DND-41 (cell line): ENCODE results near the gene RASA4B.
"Not testable (repeated sequence)": the region's sequence is repeated elsewhere in the genome, so short reads cannot be mapped to it uniquely, and the experiment has no call there.

Source experiments
- EZH2 ChIP-seq: IDR thresholded peaks from 3 replicates; pipeline ENCODE4 v1.6.1; 2012; ENCODE audit warnings: borderline replicate concordance, low read depth, mild to moderate bottlenecking, moderate library complexity, low read length, inconsistent platforms; ENCODE audit not compliant: severe bottlenecking
- TF ChIP-seq, protein P1 (sequence below): IDR thresholded peaks from 2 replicates; pipeline ENCODE4 v1.5.1; 2012; ENCODE audit warnings: borderline replicate concordance, low read length, moderate library complexity, mild to moderate bottlenecking; ENCODE audit not compliant: poor library complexity, severe bottlenecking; ENCODE audit errors: extremely low read depth

DNA sequence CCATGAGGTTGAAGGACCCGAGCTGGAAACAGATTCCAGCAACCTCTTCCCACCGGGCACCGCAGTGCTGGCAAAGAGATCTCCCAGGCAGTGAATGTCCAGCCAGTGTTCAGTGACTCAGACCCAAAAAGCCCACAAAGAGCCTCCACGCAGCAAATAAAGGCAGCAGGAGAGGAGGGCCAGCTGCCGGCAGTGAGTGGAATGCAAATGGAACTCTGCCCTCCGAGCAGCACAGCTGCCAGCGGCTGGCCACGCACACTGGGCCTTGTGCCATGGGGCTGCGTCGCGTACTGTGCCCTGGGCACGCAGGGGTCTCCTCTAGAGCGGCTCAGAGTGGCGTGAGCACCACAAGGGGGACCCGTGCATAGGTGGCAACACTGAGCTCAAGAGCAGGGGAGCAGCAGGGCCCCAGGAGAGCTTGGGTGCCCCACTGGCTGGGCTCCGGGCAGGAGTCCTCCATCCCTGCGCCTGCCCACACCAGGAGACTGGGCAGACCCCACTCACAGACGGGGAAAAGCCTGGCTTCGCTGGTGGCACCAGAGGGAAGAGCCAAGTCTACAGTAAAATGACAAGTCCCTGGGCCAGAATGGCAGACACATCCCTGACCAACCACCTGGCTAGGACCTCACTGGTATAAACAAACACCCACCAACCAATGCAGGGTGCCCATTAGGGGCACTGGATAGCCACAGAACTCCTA lies 42.7 kb downstream of the RASA4B start:
- TF ChIP-seq, protein P1, sequence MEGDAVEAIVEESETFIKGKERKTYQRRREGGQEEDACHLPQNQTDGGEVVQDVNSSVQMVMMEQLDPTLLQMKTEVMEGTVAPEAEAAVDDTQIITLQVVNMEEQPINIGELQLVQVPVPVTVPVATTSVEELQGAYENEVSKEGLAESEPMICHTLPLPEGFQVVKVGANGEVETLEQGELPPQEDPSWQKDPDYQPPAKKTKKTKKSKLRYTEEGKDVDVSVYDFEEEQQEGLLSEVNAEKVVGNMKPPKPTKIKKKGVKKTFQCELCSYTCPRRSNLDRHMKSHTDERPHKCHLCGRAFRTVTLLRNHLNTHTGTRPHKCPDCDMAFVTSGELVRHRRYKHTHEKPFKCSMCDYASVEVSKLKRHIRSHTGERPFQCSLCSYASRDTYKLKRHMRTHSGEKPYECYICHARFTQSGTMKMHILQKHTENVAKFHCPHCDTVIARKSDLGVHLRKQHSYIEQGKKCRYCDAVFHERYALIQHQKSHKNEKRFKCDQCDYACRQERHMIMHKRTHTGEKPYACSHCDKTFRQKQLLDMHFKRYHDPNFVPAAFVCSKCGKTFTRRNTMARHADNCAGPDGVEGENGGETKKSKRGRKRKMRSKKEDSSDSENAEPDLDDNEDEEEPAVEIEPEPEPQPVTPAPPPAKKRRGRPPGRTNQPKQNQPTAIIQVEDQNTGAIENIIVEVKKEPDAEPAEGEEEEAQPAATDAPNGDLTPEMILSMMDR = not testable (repeated sequence)
- TF ChIP-seq EZH2 = not testable (repeated sequence)
